GM21390 (cell line): ENCODE measurements around the gene MLKL.

Source experiments
- ATAC-seq: cut with Tn5 transposase; IDR thresholded peaks from one replicate; pipeline ENCODE4 v1.9.1; 2021; ENCODE audit not compliant: unreplicated experiment

Gene MLKL

GRCh38 chr16:74700438-74701225 is at the start of gene MLKL:
TSS of gene MLKL (minus strand) at chr16:74700862. CDS start at chr16:74695757, 5,105 bp downstream.
- peak; percentile 48 for ATAC-seq

- no peak for ATAC-seq
Measured at GRCh38 chr16:74749291-74750055, 48.8 kb upstream of the MLKL start.

- no peak for ATAC-seq
Measured at GRCh38 chr16:74748616-74749026, 48.0 kb upstream of the MLKL start.

- no peak for ATAC-seq
Measured at GRCh38 chr16:74747716-74748615, 47.3 kb upstream of the MLKL start.

GRCh38 chr16:74745926-74746325 is 45.3 kb upstream of the MLKL start:
- ATAC-seq = no peak

GRCh38 chr16:74745109-74745615 is 44.5 kb upstream of the MLKL start:
- no peak for ATAC-seq

GRCh38 chr16:74744566-74744965 is 43.9 kb upstream of the MLKL start:
- ATAC-seq = no peak

- ATAC-seq = no peak
Measured at GRCh38 chr16:74743668-74744299, 43.1 kb upstream of the MLKL start.

GRCh38 chr16:74743045-74743667 is 42.5 kb upstream of the MLKL start:
- no peak for ATAC-seq

GRCh38 chr16:74742051-74742481 is 41.4 kb upstream of the MLKL start:
- ATAC-seq = no peak

GRCh38 chr16:74740795-74741304 is 40.2 kb upstream of the MLKL start:
- ATAC-seq = no peak

- no peak for ATAC-seq
Measured at GRCh38 chr16:74739275-74739674, 38.6 kb upstream of the MLKL start.

- no peak for ATAC-seq
Measured at GRCh38 chr16:74738816-74739215, 38.2 kb upstream of the MLKL start.

- ATAC-seq = no peak
Measured at GRCh38 chr16:74738113-74738541, 37.5 kb upstream of the MLKL start.

- no peak for ATAC-seq
Measured at GRCh38 chr16:74737521-74737920, 36.9 kb upstream of the MLKL start.

- no peak for ATAC-seq
Measured at GRCh38 chr16:74736531-74737157, 36.0 kb upstream of the MLKL start.

GRCh38 chr16:74735554-74735953 is 34.9 kb upstream of the MLKL start:
- no peak for ATAC-seq

GRCh38 chr16:74735162-74735452 is 34.4 kb upstream of the MLKL start:
- ATAC-seq = no peak

- ATAC-seq = no peak
Measured at GRCh38 chr16:74734361-74735161, 33.9 kb upstream of the MLKL start.
